Sigmoid colon (tissue), 4 donors: ENCODE measurements around the gene CHRNB1.
"Not testable (repeated sequence)": the region's sequence is repeated elsewhere in the genome, so short reads cannot be mapped to it uniquely, and the experiment has no call there.

Experiments used
- CTCF ChIP-seq, 4 experiments: fragments of 450-650 bp in 3 of 4; fragments of 200-600 bp in 1 of 4; IDR thresholded peaks; one replicate each; pipeline ENCODE4 v1.5.1; 2016 to 2019; ENCODE audit warnings: antibody characterized with exemption in 4 of 4, mild to moderate bottlenecking in 3 of 4, moderate library complexity in 2 of 4
- POLR2AphosphoS5 ChIP-seq, 4 donors: sonication (generic); formaldehyde crosslinking; IDR thresholded peaks; one replicate each; pipeline ENCODE4 v1.6.1; 2017; ENCODE audit warnings: antibody characterized with exemption in 4 of 4

- TF ChIP-seq CTCF, POLR2AphosphoS5 (IDR thresholded peaks at IDR 0.05): not testable (repeated sequence)
Measured at GRCh38 chr17:7474767-7475166, 29.9 kb downstream of the CHRNB1 start.
